GM10847 (cell line): ENCODE data around the gene FAR2.

Experiments
- POLR2A ChIP-seq: IDR thresholded peaks from 2 replicates; pipeline ENCODE4 v1.6.1; 2011; ENCODE audit not compliant: insufficient read length; ENCODE audit errors: extremely low read depth

The FAR2 gene

GRCh38 chr12:29244159-29244765 is 95.2 kb downstream of the FAR2 start:
- TF ChIP-seq POLR2A = no peak

- TF ChIP-seq POLR2A = no peak
Observed at GRCh38 chr12:29245246-29245645, 96.2 kb downstream of the FAR2 start.

DNA sequence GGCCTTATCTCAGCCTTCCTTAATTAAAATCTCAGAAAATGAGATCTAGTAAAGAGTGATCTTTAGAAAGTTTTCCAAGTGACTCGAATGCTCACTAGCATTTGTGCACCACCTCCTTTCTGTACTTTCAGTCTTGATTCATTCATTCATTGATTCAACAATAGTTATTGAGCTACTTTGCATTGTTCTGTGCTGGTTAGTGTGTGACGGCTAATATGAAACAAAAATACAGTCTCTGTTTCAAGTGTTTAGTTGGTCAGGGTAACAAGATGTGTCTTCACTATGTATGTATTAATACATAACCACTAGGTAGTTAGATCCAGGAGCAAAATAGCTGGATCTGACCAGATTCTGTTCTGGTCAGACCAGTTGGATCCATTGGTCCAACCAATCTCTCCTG is 100.9 kb downstream of the FAR2 start:
- no peak for TF ChIP-seq POLR2A

GRCh38 chr12:29253906-29254625 is 105.0 kb downstream of the FAR2 start:
- TF ChIP-seq POLR2A = no peak

DNA sequence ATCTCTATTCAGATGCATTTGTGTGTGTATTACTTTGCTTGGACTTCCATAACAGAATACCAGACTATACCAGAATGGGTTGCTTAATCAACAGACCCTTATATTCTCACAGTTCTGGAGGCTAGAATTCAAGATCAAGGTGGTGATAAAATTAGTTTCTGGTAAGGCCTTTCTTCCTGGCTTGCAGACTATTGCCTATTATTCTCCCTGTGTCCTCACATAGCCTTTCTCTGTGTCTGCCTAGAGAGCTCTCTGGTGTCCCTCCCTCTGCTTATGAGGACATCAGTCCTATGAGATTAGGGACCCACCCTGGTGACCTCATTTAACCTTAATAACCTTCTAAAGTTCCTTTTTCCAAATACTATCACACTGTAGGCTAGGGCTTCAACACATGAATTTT is 106.0 kb downstream of the FAR2 start:
- no peak for TF ChIP-seq POLR2A

GRCh38 chr12:29256598-29256997 is 107.5 kb downstream of the FAR2 start:
- no peak for TF ChIP-seq POLR2A

GRCh38 chr12:29264424-29264823 is 115.3 kb downstream of the FAR2 start:
- no peak for TF ChIP-seq POLR2A

DNA sequence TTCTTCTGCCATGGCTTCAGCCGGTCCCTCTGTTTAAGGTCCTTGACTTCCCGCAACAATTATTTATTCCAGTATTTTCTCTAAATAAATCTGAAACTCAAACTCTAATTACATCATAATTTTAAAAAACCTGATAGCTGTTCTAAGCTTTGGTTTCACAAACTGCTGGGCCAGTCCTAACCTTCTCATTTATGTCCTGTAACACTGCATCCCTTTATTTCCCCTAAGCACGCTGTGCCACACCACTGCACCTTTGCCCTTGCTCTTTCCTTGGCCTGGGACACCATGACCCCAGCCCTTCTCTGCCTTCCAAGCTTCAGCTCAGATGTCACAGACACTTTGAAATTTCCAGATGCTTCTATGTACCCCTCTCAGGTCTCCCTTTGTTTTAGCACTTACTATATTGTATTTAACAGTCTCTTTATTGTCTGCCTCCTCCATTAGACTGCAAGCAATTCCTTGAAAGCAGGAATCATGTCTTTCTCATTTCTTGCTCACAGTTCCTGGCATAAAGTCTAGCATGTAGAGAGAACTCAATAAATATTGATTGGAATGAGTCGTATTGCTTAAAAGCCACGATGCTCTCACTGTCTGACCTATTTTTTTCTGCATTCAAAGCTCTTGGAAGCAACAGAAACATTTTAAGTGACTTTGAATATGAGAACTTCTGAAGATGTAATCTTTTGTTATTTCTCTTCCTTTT is 120.8 kb downstream of the FAR2 start:
- TF ChIP-seq POLR2A = no peak

DNA sequence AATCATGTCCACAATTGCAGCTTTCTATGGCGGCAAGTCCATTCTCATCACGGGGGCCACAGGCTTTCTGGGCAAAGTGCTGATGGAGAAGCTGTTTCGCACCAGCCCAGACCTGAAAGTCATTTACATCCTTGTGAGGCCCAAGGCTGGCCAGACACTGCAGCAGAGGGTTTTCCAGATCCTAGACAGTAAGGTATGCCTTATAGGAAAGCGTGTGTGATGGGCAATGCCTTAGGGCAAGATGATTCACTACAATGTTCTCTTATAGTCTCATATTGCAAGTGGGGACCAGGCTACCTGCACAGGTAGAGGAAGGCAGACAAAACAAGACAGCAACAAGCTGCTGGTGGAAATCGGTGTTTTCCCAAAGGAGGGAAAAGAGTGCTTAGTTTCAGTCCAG is 121.4 kb downstream of the FAR2 start:
- no peak for TF ChIP-seq POLR2A

DNA sequence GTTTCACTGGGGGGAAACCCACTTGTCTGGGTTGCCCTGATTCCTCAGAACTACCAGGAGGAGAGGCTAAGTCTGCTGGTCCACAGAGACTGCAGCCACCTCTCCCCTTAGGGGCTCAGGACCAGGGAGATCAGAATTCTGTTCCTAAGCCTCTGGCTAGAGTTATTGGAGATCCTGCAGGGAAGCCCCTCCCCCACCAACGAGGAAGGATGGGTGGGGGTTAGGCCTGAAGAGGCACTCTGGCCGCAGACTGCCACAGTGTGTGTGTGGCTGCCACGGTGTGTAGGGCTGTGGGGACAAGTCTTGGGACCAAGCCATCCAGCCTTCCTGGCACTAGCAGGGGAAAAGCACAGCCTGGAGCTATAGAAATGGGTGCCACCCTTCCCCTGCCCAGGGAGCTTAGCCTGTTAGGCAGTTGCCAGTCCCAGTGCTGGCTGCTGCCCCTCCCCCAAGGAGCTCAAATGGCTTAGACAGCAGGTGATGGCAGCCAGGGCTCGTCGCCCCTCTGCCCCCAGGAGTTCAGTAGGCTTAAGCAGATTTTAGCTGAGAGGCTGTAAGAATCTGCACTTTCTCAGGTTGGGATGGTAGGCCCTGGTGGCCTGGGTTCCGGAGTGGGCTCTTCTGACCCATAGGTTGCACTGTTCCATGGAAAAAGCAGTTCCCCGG is 124.2 kb downstream of the FAR2 start:
- no peak for TF ChIP-seq POLR2A

DNA sequence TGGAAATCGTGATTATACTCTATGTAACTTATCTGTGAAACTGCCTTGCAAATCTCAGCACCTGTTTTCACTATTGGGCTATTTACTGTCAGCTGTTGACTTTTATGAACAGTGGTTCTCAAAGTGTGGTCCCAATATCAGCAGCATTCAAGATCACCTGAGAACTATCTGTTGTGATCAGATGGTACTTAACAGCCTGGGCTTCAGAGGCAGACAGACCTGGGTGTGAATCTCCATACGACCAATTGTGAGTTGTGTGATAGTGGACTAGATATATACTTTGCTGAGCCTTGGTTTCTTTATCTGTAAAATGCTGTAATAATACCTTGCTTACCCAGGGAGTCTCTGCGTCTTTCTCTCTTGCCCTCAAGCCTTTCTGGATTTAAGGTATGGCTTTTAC is 126.8 kb downstream of the FAR2 start:
- TF ChIP-seq POLR2A = no peak

DNA sequence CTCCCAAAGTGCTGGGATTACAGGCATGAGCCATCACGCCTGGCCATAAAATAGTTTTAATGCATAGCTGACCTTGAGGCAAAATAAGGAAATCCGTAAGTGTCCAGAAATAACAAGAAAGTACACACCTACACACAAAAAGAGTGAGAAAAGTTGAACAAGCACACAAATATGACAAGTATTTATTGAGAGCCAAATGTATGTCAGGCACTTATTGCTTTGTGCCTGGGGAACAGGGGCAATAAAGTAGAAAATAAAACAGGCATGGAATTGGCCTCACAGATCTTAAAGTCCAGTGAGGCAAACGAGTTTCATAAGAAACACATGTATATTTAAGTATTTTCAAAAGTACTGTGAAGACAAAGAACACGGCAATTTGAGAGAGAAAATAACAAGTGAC is 128.2 kb downstream of the FAR2 start:
- TF ChIP-seq POLR2A = no peak

DNA sequence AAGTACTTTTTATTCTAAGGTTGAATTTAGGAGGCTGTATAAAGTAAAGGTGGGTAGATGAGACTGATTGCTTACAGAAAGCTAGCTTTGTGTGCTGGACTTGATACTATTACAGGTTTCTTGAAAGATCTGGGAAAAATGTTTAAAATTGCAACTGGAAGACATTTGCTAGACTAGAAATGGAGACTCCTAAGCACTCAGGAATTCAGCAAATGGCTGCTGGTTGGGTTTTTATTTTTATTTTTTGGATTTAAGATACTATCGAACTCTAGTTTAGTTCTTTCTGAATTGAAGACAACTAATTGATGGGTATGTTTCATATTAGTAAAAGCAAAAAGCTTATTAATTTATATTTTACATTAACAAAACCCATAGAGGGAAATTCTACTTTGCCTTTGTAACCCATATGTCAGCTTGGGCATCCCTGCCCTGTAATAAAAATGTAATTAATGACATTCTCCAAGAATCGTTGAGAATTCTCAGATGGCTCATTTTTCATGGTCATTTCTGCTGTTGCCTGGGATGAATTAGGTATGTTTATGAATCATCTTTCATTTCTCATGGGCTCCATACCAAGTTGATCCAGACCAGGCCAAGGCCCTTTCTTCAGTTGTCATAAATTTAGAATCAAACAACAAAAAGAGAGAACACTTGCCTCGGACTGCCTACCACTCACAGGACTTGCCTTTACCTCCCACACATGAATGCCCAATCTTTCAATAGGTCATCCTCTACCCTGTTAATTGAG is 129.8 kb downstream of the FAR2 start:
- TF ChIP-seq POLR2A = no peak

- no peak for TF ChIP-seq POLR2A
Observed at GRCh38 chr12:29281371-29282005, 132.4 kb downstream of the FAR2 start.
